ENCODE results near the gene CXCR6. TPM values are rescaled to one million over a fixed set of nuclear protein-coding genes. Genes with fewer than 3 reads are reported as not detected.

The CXCR6 gene
- total RNA-seq, 1 experiment from 2014 or later, result not detected

DNA sequence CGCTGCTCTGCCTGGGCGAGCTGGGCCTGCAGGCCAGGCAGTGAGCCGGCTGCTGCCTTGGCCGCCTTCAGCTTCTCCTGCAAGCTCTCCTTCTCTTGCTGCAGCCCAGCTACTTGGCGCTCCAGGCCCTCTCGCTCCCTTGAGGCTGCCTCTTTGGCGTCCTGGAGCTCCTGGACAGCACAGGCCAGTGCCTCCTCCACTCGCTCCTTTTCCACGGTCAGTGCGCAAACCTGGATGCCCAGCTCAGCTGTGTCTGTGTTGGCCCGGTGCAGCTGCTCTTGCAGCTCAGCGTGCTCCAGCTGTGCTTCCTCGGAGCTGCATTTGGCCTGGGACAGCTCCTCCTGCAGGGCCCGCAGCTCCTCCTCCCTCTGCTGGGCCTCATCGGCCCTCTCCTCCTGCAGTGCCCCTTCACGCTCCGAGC, 23.1 kb downstream of the CXCR6 start:
- no peak overlapping the region for H2BK15ac ChIP-seq (ENCODE audit: low read depth, low read length)
- no peak overlapping the region for H2BK120ac ChIP-seq (ENCODE audit: low read depth, low read length, poor library complexity, severe bottlenecking)
- Mint-ChIP-seq H3K4me1 (no peaks in the 10 kb centered on the region), H3K27ac (no peak overlapping the region), H3K4me3 (no peak overlapping the region), H3K36me3 (ENCODE audit: insufficient read depth in 1 of 3, low read depth in 3 of 3) (peaks cover 23 to 83% (median 81%) of the 10 kb centered on the region in 3 experiments; a peak in 6 of 7 replicates), H3K9me3 (no peaks in the 10 kb centered on the region), H3K27me3 (ENCODE audit: low read depth) (peaks cover 1% of the 10 kb centered on the region; the same call in 1 of the 2 replicates)
- no peak for TF ChIP-seq CTCF (conservative IDR thresholded peaks at IDR 0.05)
- no peak overlapping the region for H3K56ac ChIP-seq (ENCODE audit: insufficient read length, low read depth, low read length)
- no peak overlapping the region for H3T11ph ChIP-seq (ENCODE audit: low read length)
- no peak overlapping the region for H2BK12ac ChIP-seq (ENCODE audit: insufficient read length, low read depth, low read length)
- H3K4me2 ChIP-seq (ENCODE audit: insufficient read depth, insufficient read length, low read length), result no peak overlapping the region
- no peak overlapping the region for H3K9ac ChIP-seq (ENCODE audit: extremely low read depth, insufficient read length, low read length)
- no peak overlapping the region for H2AFZ ChIP-seq (ENCODE audit: low read length)
- no peak overlapping the region for H2BK20ac ChIP-seq (ENCODE audit: low read depth, low read length, poor library complexity, severe bottlenecking)
- H4K91ac ChIP-seq (ENCODE audit: insufficient read length, low read depth, low read length), result no peak overlapping the region
- no peaks in the 10 kb centered on the region for H3K27me3 ChIP-seq (ENCODE audit: insufficient read depth, low read length)
- H3K9me3 ChIP-seq (ENCODE audit: control insufficient read depth, low read depth, low read length), result no peaks in the 10 kb centered on the region
- H3K18ac ChIP-seq (ENCODE audit: insufficient read length, low read depth, low read length), result no peak overlapping the region
- H2BK5ac ChIP-seq (ENCODE audit: insufficient read length, low read length), result no peak overlapping the region
- no peak overlapping the region for H3K27ac ChIP-seq (ENCODE audit: insufficient read length, low read depth, low read length)
- no peak for DNase-seq
- H4K20me1 ChIP-seq (ENCODE audit: control insufficient read depth, insufficient read depth, insufficient read length), result no peaks in the 10 kb centered on the region
- no peaks in the 10 kb centered on the region for H3K23me2 ChIP-seq (ENCODE audit: insufficient read length, low read depth, low read length, poor library complexity, severe bottlenecking)
- no peak overlapping the region for H3K4ac ChIP-seq (ENCODE audit: low read depth, low read length)
- no CpG with 5 or more reads among the region's 17 CpGs for WGBS (ENCODE audit: extremely low coverage, insufficient read length, low lambda C conversion rate)
- H3K79me2 ChIP-seq (ENCODE audit: insufficient read depth, low read length), result no peaks in the 10 kb centered on the region
- no peak overlapping the region for H4K8ac ChIP-seq (replicated peaks; ENCODE audit: insufficient read length, low read depth, low read length)
- H2AK5ac ChIP-seq (ENCODE audit: insufficient read length, low read length), result no peak overlapping the region
- H3K79me1 ChIP-seq (ENCODE audit: insufficient read depth, low read depth, low read length, poor library complexity, severe bottlenecking), result no peaks in the 10 kb centered on the region
- no peak overlapping the region for H3K23ac ChIP-seq (ENCODE audit: insufficient read length, low read depth, low read length)
- no peak overlapping the region for H3K14ac ChIP-seq (ENCODE audit: insufficient read depth, low read length)
- no peak overlapping the region for H4K5ac ChIP-seq (ENCODE audit: insufficient read length, low read depth, low read length)
- H3K4me1 ChIP-seq (ENCODE audit: insufficient read depth, low read length), result no peaks in the 10 kb centered on the region

Measured in H9 (cell line).